Cerebellar nuclear complex (tissue), 1 donor: ENCODE measurements around the gene HAP1.

Source experiments
- DNase-seq, 2 experiments: peaks; one replicate each; lab custom pipeline; 2025; lab: John Stamatoyannopoulos, UW

Gene HAP1

GRCh38 chr17:41763327-41763726 is 28.9 kb upstream of the HAP1 start:
- no peak for DNase-seq

GRCh38 chr17:41762841-41763240 is 28.4 kb upstream of the HAP1 start:
- no peak for DNase-seq

DNA sequence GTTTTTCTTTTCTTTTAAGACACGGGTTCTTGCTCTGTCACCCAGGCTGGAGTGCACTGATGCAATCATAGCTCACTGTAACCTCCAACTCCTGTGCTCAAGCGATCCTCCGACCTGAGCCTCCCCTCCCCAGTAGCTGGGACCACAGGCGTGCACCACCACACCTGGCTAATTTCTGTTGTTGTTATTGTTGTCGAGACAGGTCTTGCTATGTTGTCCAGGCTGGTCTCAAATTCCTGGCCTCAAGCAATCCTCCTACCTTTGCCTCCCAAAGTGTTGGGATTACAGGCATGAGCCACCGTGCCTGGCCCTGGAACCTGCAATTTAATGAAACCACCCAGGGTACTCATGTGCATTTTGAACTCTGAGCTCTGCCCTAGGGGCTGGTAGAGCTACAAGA is 27.9 kb upstream of the HAP1 start:
- no peak for DNase-seq

- no peak for DNase-seq
Measured at GRCh38 chr17:41760878-41761277, 26.4 kb upstream of the HAP1 start.

GRCh38 chr17:41758601-41759000 is 24.2 kb upstream of the HAP1 start:
- no peak for DNase-seq

GRCh38 chr17:41754066-41754465 is 19.6 kb upstream of the HAP1 start:
- no peak for DNase-seq

DNA sequence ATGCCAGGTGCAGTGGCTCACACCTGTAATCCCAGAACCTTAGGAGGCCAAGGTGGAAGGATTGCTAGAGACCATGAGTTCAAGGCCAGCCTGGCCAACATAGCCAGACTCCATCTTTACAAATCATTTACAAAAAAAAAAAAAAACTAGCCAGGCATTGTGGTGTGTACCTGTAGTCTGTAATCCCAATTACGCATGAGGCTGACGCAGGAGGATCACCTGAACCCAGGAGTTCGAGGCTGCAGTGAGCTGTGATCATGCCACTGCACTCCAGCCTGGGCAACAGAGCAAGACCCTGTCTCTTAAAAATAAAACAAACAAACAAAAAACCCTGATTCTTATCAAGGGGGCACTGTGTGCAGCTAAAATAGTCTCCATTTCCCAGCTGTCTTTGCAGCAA is 16.8 kb upstream of the HAP1 start:
- DNase-seq: no peak

DNA sequence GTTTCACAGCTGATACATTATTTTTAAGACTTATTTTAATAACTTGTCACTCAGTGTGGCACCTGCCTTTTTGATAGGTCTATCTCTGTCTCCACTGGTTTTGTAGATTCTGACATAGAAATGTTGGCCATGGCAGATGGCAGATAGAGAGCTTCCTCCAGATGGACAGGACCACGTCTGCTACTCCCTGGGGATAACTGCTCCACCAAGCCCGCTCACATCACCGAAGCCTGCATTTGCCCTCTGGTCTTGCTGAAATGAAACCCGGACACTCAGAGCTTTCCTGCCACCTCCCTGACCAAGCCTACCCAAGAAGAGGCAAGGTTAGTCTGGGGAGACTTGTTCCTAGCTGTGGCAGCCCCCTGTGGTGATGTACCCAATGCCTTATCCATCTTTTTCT is 16.4 kb upstream of the HAP1 start:
- no peak for DNase-seq

DNA sequence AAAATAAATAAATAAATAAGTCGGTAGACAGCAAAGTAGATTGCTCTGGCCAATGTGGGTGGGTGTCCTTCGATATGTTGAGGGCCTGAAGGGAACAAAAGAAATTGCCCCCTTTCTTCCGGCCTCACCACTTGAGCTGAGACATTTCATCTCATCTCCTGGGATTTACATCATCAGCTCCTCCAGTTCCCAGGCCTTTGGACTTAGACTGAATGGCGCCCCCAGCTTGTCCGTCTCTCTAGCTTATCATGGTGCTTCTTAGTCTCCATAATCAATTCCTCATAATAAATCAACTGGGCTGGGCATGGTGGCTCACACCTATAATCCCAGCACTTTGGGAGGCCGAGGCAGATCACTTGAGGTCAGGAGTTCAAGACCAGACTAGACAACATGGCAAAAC is 13.8 kb upstream of the HAP1 start:
- DNase-seq: no peak

- DNase-seq: no peak
Measured at GRCh38 chr17:41741709-41742108, 7.3 kb upstream of the HAP1 start.

- no peak for DNase-seq
Measured at GRCh38 chr17:41740506-41740905, 6.1 kb upstream of the HAP1 start.

DNA sequence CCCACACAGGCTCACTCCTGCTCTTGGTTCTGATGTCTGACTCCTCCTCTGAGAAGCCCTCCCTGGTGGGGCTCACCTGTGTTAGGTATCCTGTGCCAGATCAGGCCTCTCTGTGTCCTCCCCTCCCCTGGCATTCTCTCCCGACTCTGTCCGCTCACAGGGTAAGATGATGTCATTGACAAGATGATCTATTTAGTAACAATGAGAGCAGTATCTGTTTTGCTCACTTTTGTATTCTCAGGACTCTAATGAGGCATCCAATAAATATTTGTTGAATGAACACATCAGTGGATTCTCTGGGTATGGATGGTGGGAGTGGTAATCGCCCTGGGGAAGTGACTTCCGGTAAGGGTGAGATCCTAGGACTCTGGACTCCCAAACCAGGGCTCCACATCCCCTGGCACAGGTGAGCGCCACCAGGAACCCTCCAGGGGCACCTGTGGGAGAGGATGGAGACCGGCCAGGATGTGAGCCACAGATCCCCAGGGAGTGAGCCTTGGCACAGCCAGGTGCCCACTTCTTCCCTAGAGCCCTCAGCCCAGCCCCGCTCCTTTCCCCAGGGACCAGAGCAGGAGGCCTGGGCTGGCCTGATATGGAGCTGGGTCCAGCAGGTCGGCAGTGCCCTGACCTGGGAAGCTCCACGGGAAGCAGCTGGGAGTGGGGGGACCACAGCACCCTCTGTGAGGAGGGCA is 5.4 kb upstream of the HAP1 start:
- no peak for DNase-seq

- no peak for DNase-seq
Measured at GRCh38 chr17:41738801-41739112, 4.3 kb upstream of the HAP1 start.

- peak in 1 of 2 experiments; percentile 63 for DNase-seq
Measured at GRCh38 chr17:41738077-41738800, 3.8 kb upstream of the HAP1 start.

DNA sequence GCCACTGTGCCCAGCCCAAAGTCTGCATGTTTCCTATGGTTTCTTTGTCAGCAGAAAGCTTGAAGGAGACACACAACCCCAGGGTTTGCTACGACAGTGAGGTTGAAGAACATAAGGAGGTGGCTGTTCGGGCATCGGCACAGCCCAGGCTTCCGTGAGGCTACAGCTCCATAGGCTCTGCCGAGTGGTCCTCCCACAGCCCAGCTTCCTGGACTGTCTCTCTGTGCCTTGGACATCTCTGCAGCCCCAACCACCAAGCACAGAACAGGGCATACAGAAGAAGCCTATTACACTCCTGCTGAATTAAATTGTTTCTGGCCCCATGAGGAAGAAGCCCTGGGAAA is 3.2 kb upstream of the HAP1 start:
- DNase-seq: no peak

- no peak for DNase-seq
Measured at GRCh38 chr17:41736983-41737679, 2.7 kb upstream of the HAP1 start.

- DNase-seq: no peak
Measured at GRCh38 chr17:41735744-41736143, 1.3 kb upstream of the HAP1 start.

DNA sequence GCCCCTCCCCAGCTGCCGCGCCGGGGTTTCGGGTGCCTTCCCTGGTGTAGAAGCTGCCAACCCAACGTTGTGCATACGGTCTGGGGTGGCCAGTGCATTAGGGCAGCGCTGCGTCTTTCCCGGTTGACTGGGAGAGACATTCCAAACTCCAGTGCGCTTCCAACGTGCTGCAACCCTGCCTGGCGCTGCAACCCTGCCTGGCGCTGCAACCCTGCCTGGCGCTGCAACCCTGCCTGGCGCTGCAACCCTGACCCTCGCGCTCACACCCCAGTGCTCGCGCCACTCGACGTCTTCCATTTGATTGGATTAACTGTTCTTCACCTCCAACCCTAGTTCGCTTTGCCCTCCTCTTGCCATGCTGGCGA is 488 bp upstream of the HAP1 start:
- no peak for DNase-seq

DNA sequence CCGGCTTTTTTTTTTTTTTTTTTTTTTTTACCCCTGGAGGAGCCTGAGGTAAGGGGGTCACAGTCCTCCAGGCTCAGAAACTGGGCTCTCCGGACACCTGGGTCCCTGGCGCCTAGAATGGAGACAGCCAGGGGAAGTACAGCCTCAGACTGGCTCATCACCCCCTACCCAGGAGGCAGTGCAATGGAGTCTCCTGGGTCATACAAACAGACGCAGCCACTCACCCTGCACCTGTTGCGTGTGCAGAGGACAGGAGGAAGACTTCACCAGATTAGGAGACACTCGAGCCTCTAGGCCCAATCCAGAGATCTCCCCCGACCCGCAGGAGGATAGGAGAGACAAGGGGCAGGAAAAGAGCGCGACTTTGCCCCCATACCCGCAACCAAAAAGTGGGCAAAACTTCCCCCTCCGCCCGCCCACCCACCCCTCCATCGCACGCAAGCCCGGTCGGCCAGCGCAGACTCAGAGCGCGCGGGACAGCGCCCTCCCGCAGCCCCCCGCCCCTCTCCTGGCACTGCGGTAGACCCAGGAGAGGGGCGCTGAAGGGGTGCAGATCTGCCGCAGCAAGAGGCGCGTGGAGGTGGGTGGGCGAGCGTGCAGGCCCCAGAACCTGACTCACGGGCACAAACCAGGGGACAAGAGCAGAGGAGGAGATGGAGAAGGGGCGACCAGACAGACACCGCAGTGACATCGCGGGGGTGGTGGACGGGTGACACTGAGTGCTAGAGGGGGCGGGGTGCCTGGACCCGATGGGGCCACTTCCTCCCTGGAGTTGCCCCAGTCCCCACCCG is 900 bp downstream of the HAP1 start:
- DNase-seq: no peak

DNA sequence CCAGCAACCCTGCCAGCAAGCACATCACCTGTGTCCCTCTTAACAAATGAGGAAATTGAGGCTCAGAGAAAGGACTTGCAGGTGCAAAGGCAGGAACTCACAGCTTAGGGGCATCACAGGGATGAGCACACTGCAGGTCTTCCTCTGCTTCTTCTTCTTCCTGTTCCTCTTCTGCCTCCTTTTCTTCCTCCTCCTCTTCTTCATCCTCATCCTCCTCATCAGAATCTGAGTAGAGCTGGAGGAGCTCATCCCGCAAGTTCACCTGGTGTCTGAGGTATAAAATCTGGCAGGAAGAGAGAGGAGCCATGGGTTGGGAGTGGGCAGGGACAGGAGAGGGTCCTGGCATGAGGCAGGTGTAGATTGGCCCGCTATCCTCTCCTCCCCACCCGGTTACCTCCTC is 2.6 kb downstream of the HAP1 start:
- DNase-seq: no peak

GRCh38 chr17:41730479-41730878 is 4.0 kb downstream of the HAP1 start:
- DNase-seq: no peak

DNA sequence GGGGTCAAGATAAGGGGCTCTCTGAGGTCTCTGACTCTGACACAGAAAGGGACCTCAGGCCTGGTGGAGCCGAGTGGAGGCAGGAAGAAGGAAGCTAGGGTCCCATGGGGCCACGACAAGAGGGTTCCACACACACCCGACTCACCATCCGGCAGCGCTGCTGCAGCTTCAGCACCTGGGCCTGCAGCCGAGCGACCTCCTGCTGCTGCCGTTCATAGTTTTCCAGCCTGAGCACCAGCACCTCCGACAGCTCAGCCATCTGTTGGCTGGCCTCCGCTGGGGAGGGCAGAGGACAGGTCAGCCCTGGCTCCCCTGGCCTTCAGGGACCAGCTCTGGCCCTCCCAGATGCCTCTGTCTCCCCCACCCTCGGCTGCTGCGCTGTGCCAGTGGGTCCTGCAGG is 6.4 kb downstream of the HAP1 start:
- no peak for DNase-seq

- DNase-seq: no peak
Measured at GRCh38 chr17:41725134-41725533, 9.3 kb downstream of the HAP1 start.
